Measurements from ENCODE around the gene MTERF4.

MTERF4 gene

DNA sequence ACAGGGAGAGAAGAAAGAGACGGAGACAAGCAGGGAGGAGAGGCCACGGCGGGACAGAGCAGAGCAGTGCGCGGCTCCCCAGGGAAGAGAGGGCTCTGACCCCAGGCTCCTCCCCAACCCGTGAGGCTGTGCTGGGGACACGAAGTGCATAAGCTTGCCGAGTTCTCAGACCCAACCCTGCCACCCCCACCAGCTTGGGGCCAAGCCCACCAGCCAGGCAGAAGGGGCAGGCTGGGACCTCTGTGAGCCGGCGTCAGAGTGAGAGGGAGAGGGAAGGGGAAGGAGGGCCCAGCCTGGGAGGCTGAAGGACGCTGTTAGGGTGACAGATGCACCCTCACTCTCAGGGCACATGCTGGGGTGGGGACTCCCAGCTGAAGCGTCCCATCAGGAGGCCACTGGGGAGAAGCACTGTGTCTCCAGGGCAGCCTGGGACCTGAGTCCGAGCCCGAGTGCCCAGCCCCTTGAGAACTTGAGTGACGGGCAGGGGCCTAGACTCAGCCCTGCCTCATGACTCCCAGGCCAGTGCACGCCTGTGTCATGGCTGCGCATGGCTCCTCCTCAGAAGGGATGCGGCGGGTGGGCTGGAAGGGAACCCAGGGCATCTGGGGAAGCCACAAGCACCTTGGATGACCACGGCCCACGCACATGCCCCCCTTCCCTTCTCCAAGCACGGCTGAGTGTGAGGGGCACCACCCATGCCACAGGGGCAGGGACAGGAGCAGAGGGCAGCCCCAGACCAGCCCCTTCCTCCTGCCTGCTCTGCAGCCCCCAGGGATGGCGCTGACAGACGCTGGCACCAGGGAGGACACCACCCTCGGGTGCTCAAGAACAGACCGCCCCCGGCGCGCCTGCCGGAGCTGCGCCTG, 31.0 kb downstream of the MTERF4 start:
- DNase-seq (ENCODE audit: low read depth in 1 of 2, low spot score in 1 of 2): no peak

DNA sequence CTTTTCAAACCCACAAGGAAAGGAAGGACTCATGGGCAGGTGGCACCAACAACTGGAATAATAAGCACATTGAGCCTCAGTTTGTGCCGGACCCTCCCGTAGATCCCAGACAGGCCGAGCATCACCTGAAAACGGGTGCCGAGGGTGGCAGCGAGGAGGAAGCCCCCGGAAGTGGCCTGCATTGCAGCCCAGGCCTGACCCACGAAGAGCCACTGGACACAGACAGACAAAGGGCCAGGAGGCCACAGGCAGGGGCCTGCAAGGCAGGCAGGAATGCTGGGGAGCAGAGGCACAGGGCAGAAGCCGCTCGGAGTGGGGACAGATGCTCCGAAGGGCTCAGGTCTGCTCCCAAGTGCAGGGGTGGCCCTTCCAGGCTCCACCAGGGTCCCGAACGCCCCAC, 31.7 kb downstream of the MTERF4 start:
- no peak for DNase-seq (ENCODE audit: low read depth in 1 of 2, low spot score in 1 of 2)

DNA sequence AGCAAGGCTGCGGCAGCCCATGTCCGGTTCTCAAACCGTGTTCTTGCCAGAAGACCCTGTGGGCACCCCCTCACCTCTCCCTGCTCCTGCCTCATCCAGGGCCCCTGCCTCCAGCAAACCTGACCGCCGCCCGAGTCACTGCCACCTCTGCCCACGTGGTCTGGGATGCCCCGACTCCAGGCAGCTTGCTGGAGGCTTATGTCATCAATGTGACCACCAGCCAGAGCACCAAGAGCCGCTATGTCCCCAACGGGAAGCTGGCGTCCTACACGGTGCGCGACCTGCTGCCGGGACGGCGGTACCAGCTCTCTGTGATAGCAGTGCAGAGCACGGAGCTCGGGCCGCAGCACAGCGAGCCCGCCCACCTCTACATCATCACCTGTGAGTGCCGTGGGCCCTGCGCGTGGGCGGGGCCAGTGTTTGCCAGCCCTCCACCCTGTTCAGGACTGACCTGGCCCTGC, 32.2 kb downstream of the MTERF4 start:
- DNase-seq (ENCODE audit: low read depth in 1 of 2, low spot score in 1 of 2): no peak

DNA sequence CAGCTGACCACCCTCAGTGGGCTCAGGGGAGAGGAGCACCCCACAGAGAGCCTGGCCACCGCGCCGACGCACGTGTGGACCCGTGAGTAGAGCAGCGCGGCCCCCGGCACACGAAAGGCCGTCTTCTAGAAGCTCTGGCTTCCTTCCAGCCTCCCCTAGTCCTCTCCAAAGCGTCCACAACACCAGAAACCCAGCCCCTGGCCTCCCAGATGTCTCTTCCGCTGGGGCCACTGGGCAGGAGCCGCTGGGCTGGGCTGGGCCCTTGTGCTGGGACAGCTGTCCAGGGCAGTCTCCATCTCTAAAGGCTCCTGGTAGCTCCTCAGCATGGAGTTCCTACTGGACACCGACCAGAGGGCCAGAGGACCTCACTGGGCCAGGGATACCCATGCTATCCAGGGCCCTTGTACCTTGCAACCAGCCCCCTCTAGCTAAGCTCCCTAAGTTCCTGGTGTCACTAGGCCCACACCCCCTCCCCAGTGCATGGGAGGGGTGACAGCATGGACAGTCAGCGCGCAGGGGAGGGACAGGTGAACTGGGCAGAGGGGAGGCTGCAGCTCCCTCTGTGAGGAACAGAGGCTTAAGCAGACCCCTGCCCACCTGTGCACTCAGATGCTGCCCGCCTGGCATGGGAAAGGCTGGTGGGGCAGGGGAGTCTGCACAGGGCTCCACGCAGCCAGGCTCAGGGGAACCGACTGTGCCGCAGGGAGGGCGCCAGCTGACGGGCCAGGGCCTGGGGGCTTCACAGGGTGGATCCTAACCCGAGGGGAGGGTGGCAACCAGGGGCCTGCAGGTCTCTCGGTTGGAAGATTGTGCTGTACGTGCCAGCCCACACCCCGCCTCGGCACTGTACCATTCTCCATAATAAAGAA, 32.9 kb downstream of the MTERF4 start:
- no peak for DNase-seq (ENCODE audit: low read depth in 1 of 2, low spot score in 1 of 2)

DNA sequence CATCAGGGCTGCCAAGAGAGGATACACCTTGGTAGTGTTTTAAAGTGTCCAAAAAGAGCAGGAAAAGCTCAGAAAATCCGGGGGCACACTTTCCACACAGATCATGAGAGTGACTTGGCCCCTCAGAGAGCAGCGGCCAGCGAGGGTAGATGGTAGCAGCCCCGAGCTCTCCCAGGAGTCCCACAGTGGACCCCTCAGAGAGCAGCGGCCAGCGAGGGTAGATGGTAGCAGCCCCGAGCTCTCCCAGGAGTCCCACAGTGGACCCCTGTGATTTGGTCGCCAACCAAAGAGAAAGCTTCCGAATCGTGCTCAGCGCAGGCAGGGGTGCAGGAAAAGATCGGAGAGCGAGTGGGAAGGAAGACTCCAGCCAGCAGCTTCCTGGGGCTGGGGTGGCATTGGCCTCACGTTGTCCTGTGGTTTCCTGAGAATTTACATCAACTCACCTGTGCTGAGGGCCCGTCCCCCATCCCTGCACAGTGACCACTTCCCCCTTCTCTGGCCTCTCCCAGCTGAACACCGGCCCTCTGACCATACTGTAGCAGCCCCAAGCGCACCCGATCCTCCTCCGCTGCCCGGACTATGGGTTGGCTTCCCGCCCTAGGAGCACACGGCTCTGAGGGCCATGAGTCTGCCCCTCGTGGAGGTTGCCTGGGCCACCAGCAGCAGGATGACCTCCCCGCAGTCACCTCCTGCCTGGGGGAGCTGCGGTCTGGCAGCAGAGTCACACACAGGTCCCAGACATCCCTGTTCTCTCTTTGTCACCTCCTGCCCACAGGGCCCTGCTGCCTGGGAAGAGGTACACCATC, 33.7 kb downstream of the MTERF4 start:
- DNase-seq (ENCODE audit: low read depth in 1 of 2, low spot score in 1 of 2): no peak

DNA sequence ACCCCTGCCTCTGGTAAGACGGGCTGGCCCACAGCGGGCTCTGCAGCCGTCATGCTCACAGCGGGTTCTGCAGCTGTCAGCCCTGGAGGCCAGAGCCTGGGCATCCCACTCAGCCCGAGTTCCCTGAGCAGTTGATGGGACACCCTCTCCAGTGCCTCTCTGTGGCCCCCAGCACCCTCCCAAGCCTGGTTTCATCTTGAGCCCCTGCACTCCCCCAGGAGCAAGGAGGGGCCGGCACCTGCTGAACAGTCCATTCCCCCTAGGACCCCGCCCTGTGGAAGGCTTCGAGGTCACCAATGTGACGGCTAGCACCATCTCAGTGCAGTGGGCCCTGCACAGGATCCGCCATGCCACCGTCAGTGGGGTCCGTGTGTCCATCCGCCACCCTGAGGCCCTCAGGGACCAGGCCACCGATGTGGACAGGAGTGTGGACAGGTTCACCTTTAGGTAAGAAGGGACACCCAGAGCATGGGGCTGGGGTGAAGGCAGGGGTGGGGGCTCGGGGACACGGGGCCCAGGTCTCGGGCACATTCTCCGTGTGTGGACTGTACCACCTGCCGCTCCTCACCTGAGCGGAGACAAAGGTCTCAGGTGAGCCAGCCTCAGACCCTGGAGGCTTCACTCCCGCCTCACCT, 34.5 kb downstream of the MTERF4 start:
- no peak for DNase-seq (ENCODE audit: low read depth in 1 of 2, low spot score in 1 of 2)

DNA sequence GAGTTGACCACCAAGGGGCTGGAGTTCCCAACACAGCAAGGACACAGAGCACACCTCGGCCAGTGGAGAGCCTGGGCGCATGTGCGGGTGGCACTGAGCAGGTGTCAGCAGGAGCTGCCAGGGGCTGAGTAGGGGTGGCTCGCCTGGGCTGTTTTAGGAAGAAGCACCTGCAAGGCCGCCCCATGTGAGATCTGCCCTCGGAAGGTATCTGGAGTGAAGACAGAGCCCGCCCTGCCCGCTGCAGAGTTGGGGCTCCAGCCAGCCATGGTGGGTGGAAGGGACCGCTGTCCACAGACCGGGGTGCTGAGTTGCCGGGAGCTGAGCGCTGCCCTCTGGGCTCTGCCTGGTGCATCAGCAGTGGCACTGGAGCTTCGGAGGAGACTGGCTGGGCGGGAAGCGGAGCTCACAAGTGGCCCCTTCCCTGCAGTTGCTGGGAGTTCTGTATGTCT, 35.2 kb downstream of the MTERF4 start:
- no peak for DNase-seq (ENCODE audit: low read depth in 1 of 2, low spot score in 1 of 2)

DNA sequence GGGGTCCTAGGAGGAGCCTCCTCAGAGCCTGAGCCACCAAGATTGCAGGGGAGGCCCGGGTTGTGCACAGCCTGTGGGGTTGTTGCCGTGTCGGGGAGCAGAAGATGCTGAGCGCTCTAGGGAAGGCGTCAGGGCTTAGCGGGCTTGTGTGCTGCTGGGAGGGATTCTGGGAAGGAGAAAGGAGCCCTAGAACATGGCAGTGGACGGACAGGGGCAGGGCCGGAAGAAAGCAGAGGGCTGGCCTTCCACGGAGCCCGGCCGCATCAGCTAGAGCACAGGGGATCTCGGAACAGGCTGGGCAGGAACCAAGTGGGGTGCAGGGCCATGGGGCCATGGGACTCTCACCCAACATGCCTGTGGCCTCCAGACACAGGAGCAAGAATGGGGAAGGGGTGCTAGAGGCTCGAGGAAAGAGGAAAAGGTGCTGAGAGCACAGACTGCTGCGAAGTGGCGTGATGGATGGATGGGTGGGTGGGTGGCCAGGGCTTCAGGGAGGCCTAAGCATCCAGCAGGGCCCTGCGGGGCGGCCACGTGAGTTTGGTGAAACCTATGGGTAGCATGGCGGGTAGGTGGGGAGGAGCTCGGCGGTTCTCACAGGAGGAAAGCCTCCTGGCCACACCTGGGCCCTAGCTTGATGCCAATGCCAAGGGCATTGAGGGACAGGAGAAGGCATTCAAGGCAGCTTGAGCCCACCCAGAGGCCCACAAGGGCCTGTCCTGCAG, 35.8 kb downstream of the MTERF4 start:
- DNase-seq (ENCODE audit: low read depth in 1 of 2, low spot score in 1 of 2): no peak

DNA sequence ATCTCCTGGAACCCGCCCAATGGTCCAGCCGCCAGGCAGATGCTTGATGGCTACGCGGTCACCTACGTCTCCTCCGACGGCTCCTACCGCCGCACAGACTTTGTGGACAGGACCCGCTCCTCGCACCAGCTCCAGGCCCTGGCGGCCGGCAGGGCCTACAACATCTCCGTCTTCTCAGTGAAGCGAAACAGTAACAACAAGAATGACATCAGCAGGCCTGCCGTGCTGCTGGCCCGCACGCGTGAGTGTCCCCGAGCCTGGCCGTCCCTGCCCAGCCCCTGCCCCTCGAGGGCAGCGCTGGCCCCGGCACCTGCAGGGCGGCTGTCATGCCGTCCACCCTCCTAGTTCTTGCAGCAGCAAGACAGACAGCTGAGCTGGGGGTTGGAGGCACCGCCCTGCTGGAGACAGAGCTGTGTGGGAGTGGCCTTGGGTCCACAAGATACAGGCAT, 36.7 kb downstream of the MTERF4 start:
- DNase-seq (ENCODE audit: low read depth in 1 of 2, low spot score in 1 of 2): no peak

DNA sequence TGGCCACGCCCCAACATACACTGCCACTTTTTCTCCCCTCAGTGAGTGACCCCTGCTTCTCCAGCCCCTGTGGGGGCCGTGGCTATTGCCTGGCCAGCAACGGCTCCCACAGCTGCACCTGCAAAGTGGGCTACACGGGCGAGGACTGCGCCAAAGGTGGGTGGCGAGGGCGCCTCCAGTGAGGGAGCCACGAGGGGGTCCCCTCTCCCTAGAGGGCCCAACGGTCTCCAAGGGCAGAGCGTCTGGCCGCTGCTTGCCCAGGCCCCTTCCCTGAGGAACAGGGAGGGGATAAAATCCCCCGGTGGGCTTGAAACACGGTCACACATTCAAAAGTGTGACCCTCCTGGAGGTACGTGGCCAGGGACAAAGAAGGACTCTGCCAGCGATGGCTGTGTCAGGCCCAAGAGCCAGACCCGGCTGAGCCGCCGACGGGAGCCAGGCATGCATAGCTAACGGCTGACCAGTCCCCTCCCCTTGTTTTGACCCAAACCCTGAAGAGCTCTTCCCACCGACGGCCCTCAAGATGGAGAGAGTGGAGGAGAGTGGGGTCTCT, 37.2 kb downstream of the MTERF4 start:
- DNase-seq (ENCODE audit: low read depth in 1 of 2, low spot score in 1 of 2): no peak

DNA sequence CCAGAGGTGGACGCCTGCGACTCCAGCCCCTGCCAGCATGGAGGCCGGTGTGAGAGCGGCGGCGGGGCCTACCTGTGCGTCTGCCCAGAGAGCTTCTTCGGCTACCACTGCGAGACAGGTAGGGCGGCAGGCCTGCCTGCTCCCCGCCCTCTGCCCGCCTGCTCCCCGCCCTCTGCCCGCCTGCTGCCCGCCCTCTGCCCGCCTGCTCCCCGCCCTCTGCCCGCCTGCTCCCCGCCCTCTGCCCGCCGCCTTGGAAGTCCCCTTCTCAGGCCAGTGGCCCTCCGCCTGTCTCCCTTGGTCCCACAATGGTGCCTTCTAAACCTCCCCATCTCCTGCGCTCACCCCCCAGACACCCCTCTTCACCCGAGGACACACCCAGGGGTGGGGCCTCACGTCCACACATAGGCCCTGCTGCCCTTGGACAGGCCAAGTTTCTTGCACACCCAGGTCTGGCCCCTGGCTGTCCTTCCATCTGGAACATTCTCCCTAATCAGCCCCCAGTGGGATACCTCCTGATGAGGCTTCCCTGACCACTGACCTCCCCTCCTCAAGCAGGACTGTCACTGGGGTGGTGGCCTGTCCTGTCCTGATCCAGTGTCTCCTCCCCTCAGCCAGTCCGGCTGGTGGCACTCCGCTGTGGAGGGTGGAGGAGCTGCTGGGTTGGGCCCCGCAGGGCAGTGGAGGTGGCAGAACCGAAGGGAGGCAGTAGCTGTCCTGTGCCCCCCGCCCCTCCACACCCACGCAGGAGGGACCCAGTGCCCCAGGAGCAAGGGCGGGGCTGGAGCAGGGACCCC, 37.9 kb downstream of the MTERF4 start:
- peak in 1 of 2 donors; percentile 20 for DNase-seq (ENCODE audit: low read depth in 1 of 2, low spot score in 1 of 2)

DNA sequence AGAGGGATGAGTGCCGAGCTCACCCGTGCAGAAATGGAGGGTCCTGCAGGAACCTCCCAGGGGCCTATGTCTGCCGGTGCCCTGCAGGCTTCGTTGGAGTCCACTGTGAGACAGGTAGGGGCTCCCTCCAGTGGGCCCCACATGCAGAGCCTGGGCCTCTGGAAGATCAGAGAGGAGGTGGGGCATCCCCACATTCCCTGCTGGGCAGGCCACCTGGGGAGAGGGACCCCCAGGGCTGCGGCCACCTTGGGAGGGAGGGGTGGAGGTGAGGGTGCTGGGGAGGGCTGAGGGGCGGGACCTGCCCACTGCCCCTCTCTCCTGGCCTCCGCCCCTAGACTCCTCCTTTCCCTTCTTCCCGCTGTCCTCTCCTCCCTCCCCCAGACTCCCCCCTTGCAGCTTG, 38.5 kb downstream of the MTERF4 start:
- no peak for DNase-seq (ENCODE audit: low read depth in 1 of 2, low spot score in 1 of 2)

DNA sequence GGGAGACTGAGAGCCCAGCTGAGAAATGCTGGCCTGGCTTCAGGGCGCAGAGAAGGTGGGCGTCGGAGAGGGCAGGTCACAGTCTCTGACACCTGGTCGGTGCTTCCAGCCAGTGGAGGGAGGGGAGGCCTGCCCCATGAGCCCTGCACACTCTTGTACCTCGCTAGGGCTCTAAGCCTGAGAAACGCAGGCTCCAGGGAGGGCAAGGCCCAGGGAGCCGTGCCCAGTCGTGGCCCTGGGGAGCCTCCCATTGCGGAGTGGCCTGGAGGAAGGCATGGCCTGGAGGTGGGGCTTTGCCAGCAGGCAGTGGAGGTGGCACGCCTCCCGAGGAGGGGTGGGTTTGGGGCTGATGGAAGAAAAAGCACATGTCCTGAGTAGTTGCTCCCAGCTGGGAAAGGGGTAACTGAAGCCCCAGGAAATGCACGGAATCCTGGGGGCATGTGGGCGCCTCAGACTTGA, 39.0 kb downstream of the MTERF4 start:
- no peak for DNase-seq (ENCODE audit: low read depth in 1 of 2, low spot score in 1 of 2)

DNA sequence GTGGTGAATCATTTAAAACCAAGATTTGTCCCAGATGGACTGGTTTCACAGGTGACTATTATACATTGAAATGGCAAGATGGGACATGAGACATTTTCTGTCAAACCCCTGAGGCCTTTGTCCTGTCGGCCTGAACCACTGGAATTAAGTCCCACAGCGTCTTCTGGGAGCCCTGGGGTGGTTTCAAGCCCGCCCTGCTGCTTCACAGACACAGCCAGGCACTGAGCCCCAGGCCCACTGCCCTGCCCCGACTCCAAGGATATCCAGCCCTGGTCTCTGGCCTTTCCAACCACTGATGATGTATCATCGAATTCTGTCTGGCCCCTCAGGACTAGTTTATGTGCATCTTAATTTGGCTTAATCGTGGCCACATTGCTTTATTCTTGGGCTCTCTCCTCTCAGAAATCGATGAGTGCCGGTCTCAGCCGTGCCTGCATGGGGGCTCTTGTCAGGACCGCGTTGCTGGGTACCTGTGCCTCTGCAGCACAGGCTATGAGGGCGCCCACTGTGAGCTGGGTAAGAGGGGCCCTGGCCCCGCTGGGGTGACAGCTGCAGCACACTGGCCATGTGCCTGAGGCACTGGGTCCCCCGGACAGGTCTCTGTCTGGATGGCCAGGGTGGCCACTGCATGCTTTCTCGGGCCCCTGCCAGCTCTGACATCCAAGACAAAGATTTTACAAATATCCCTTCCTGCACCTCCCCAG, 39.5 kb downstream of the MTERF4 start:
- DNase-seq (ENCODE audit: low read depth in 1 of 2, low spot score in 1 of 2): no peak

DNA sequence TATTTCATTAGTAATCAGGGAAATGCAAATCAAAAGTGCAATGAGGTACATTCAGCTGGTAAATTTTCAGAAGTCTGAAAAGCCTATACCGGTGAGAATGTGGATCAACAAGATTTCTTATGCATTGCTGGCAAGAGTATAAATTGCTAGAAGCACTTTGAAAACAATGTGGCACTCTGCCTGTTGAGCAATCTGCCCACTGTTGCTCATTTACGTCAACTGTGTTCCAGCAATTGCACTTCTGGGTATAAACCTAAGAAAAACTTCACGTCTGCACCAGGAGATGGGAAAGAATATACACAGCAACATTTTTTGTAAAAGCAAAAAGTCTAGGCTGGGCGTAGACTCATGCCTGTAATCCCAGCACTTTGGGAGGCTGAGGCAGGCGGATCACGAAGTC, 40.8 kb downstream of the MTERF4 start:
- no peak for DNase-seq (ENCODE audit: low read depth in 1 of 2, low spot score in 1 of 2)

DNA sequence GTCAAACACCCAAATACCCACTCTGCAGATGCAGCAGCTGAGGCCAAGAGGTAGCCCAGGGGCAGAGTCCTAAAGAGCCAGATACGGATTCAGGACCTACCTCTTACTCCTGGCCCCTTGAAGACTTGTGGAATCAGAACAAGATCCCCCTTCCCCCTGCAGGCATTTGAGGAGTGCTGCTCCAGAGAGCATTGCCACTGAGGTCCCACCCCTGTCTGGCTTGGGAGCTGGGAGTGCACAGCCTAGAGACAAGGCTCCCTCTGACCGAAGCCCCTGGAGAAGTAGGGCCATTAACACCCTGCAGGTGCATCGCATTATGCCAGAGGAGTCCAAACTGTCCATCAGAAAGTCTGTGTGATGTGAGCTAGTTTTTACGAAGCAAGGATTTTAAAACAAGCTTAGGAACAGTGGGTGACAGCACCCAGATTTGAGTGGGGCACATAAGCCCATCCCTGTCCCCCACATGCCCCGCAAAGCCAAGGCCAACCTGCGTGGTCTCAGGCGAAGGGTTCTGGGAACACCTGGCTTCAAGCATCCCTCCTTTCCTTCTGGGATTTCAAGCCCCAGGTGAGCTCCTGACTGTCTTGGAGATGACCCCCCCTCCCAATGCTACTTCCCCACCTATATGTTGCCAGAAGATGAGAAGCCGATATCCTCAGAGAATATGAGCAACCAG, 48.4 kb downstream of the MTERF4 start:
- no peak for DNase-seq (ENCODE audit: low read depth in 1 of 2, low spot score in 1 of 2)

DNA sequence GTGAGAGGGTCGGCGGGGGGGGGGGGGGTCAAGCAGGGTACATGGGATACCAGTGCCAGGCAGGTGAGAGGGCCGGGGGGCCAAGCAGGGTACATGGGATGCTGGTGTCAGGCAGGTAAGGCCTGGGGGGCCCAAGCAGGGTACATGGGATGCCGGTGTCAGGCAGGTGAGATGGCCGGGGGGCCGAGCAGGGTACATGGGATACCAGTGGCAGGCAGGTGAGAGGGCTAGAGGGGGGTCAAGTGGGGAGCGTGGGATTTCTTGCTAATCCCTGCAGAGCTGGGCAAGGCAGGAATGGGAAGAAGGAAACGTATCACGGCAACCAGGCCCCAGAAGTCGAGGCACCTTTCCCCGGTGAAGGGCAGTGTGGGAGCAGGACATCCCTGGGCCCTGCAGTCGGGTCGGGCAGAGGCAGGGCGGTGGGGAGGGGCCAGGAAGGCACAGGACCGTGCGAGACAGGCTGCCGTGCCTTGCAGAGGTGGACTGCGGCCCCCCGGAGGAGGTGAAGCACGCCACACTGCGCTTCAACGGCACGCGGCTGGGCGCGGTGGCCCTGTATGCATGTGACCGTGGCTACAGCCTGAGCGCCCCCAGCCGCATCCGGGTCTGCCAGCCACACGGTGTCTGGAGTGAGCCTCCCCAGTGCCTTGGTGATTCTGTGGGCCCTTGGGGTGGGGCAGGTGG, 49.3 kb downstream of the MTERF4 start:
- DNase-seq (ENCODE audit: low read depth in 1 of 2, low spot score in 1 of 2): no peak

Measured in stimulated activated CD4-positive, alpha-beta T cell treated with anti-CD3 and anti-CD28 coated beads, Interleukin-15, amount 100 ng/mL, for 1 hour (primary cell).